DMS153 (cell line): Measurements from ENCODE around the gene HMSD.

Source experiments
- DNase-seq: peaks from one replicate; lab custom pipeline; 2025; lab: John Stamatoyannopoulos, UW

HMSD gene

GRCh38 chr18:63956755-63957154 lies 7.7 kb downstream of the HMSD start:
- DNase-seq, result no peak

GRCh38 chr18:63960891-63961290 lies 11.8 kb downstream of the HMSD start:
- DNase-seq, result no peak

GRCh38 chr18:63961435-63961980 lies 12.4 kb downstream of the HMSD start:
- DNase-seq, result no peak

GRCh38 chr18:63962137-63962536 lies 13.0 kb downstream of the HMSD start:
- no peak for DNase-seq

- peak; percentile 31 for DNase-seq
These were observed 14.6 kb downstream of the HMSD start for GRCh38 chr18:63963615-63964256.

GRCh38 chr18:63964908-63965307 lies 15.8 kb downstream of the HMSD start:
- DNase-seq, result no peak

GRCh38 chr18:63965716-63966330 lies 16.7 kb downstream of the HMSD start:
- DNase-seq, result no peak

GRCh38 chr18:63969942-63970808 lies 21.1 kb downstream of the HMSD start, which contains the start of gene SERPINB8:
TSS of gene SERPINB8 (plus strand) at chr18:63970081. CDS start at chr18:63978309, 8,228 bp downstream.
- DNase-seq, result peak; percentile 93

GRCh38 chr18:63970809-63971205 lies 21.7 kb downstream of the HMSD start:
- DNase-seq, result peak; percentile 66

GRCh38 chr18:63971320-63972001 lies 22.4 kb downstream of the HMSD start:
- no peak for DNase-seq

GRCh38 chr18:63972002-63972376 lies 22.9 kb downstream of the HMSD start:
- no peak for DNase-seq

GRCh38 chr18:63974991-63975390 lies 25.9 kb downstream of the HMSD start:
- DNase-seq, result no peak

- no peak for DNase-seq
These were observed 26.5 kb downstream of the HMSD start for GRCh38 chr18:63975628-63976027.

- DNase-seq, result no peak
These were observed 27.9 kb downstream of the HMSD start for GRCh38 chr18:63977040-63977439.

- DNase-seq, result peak; percentile 52
These were observed 30.4 kb downstream of the HMSD start for GRCh38 chr18:63979409-63979920.

GRCh38 chr18:63980027-63980426 lies 30.9 kb downstream of the HMSD start:
- no peak for DNase-seq

GRCh38 chr18:63980896-63981460 lies 31.9 kb downstream of the HMSD start:
- DNase-seq, result no peak

- DNase-seq, result no peak
These were observed 32.6 kb downstream of the HMSD start for GRCh38 chr18:63981719-63982118.

- no peak for DNase-seq
These were observed 33.3 kb downstream of the HMSD start for GRCh38 chr18:63982361-63982760.

GRCh38 chr18:63986885-63987284 lies 37.8 kb downstream of the HMSD start:
- no peak for DNase-seq

- no peak for DNase-seq
These were observed 38.6 kb downstream of the HMSD start for GRCh38 chr18:63987743-63988142.
